Erythroblast (primary cell): ENCODE data around the gene HTRA3.

Experiments used
- GATA1 ChIP-seq: IDR thresholded peaks from 2 replicates; pipeline ENCODE4 v1.6.1; 2011; ENCODE audit warnings: low read depth, mild to moderate bottlenecking, control low read depth, low read length, moderate library complexity
- POLR2A ChIP-seq: IDR thresholded peaks from 2 replicates; pipeline ENCODE4 v1.6.1; 2011; ENCODE audit warnings: mild to moderate bottlenecking, low read length

DNA sequence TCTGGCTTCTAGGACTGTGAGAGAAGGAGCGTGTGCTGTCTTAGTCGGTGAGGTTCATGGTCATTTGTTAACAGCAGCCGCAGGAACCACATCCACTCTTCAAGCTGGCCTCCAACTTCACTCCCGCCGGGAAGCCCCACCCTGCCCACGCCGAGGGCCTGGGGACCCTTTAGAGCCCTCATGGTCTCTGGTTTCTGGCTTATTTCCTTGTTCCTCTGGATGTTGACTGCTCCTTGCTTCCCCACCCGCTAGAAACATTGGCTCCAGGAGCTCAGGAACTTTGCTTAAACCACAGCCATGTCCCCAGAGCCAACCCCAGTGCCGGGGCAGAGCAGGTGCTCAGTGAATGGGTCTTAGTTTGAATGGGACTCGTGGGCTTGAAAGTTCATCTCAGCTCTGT is 40.8 kb downstream of the HTRA3 start:
- TF ChIP-seq POLR2A (no peak), GATA1 (no peak)
